IMR-90 (cell line): ENCODE results near the gene CTNNA2. TPM values are rescaled to one million over a fixed set of nuclear protein-coding genes. Genes with fewer than 3 reads are reported as not detected.

ENCODE experiments used
- ATAC-seq: fragments of 200-7000 bp; cut with Tn5 transposase; 2 replicates; pipeline ENCODE4 v1.9.1; 2020; ENCODE audit warnings: low read depth, mild to moderate bottlenecking, moderate library complexity
- BruUV-seq: library from RNA; stranded (reverse); fragments of 400-500 nt; replicated peaks from 2 replicates; lab custom pipeline; 2021; lab: Mats Ljungman, UMichigan
- CTCF ChIA-PET: fragments of 300-600 bp; formaldehyde crosslinking; extraction: SDS; loops from one replicate; lab custom pipeline; 2021; ENCODE audit warnings: antibody characterized with exemption; lab: Yijun Ruan, JAX
- POLR2A ChIA-PET: fragments of 300-600 bp; sonication (Branson Sonifier 250); formaldehyde crosslinking; loops from one replicate; lab custom pipeline; 2022; ENCODE audit warnings: antibody characterized with exemption; ENCODE audit not compliant: unreplicated experiment; lab: Charles Lee
- DNase-seq: peaks from one replicate; pipeline ENCODE4 v3.0.0; 2013
- H2AFZ ChIP-seq: replicated peaks from 2 replicates; pipeline ENCODE3; 2013; ENCODE audit warnings: low read length, mild to moderate bottlenecking; ENCODE audit not compliant: poor library complexity
- H2AK5ac ChIP-seq: 2 replicates; pipeline ENCODE4 v1.6.1; 2013; ENCODE audit warnings: low read depth, low read length, inconsistent platforms
- H2AK9ac ChIP-seq: replicated peaks from 2 replicates; pipeline ENCODE3; 2013; ENCODE audit warnings: mild to moderate bottlenecking, low read depth, low read length, moderate library complexity; ENCODE audit not compliant: poor library complexity
- H2BK120ac ChIP-seq: 2 replicates; pipeline ENCODE4 v1.6.1; 2013; ENCODE audit warnings: low read depth, low read length, inconsistent platforms
- H2BK15ac ChIP-seq: 3 replicates; pipeline ENCODE4 v1.6.1; 2013; ENCODE audit warnings: low read depth, low read length, inconsistent platforms
- H2BK20ac ChIP-seq: 2 replicates; pipeline ENCODE4 v1.6.1; 2013; ENCODE audit warnings: low read depth, mild to moderate bottlenecking, inconsistent platforms, low read length, moderate library complexity
- H2BK5ac ChIP-seq: 2 replicates; pipeline ENCODE4 v1.6.1; 2013; ENCODE audit warnings: mild to moderate bottlenecking, low read depth, low read length, inconsistent platforms; ENCODE audit not compliant: poor library complexity, severe bottlenecking
- H3K14ac ChIP-seq: replicated peaks from 2 replicates; pipeline ENCODE4 v1.6.1; 2013; ENCODE audit warnings: low read depth, low read length, inconsistent platforms
- H3K18ac ChIP-seq: 2 replicates; pipeline ENCODE4 v1.6.1; 2013; ENCODE audit warnings: low read depth, low read length, control low read depth
- H3K23ac ChIP-seq: 2 replicates; pipeline ENCODE4 v1.6.1; 2013; ENCODE audit warnings: low read depth, low read length, inconsistent platforms
- H3K27ac ChIP-seq: 2 replicates; pipeline ENCODE4 v1.5.1; 2013; ENCODE audit warnings: mild to moderate bottlenecking, control low read depth, low read length; ENCODE audit not compliant: insufficient read depth
- H3K27me3 ChIP-seq: 2 replicates; pipeline ENCODE4 v1.6.1; 2013; ENCODE audit warnings: low read length; ENCODE audit not compliant: control insufficient read depth, insufficient read depth
- H3K36me3 ChIP-seq: 2 replicates; pipeline ENCODE4 v1.6.1; 2013; ENCODE audit warnings: low read length, mixed read lengths; ENCODE audit not compliant: control insufficient read depth, insufficient read depth
- H3K4ac ChIP-seq: 2 replicates; pipeline ENCODE4 v1.6.1; 2013; ENCODE audit warnings: low read depth, low read length, inconsistent platforms
- H3K4me1 ChIP-seq: 2 replicates; pipeline ENCODE4 v1.6.1; 2013; ENCODE audit warnings: low read length, mixed read lengths; ENCODE audit not compliant: control insufficient read depth, insufficient read depth
- H3K4me2 ChIP-seq: 2 replicates; pipeline ENCODE4 v1.6.1; 2013; ENCODE audit warnings: low read depth, mild to moderate bottlenecking, control low read depth, low read length, moderate library complexity
- H3K4me3 ChIP-seq: 2 replicates; pipeline ENCODE4 v1.5.1; 2013; ENCODE audit warnings: low read depth, mild to moderate bottlenecking, control low read depth, low read length, moderate library complexity; ENCODE audit not compliant: insufficient read depth
- H3K56ac ChIP-seq: 2 replicates; pipeline ENCODE4 v1.6.1; 2013; ENCODE audit warnings: low read length, inconsistent platforms; ENCODE audit not compliant: insufficient read depth; ENCODE audit errors: extremely low read depth
- H3K79me1 ChIP-seq, 2 experiments: 2 replicates each; pipeline ENCODE4 v1.6.1; 2013; ENCODE audit warnings: low read length in 2 of 2, inconsistent platforms in 1 of 2, low read depth in 1 of 2
- H3K9ac ChIP-seq: 2 replicates; pipeline ENCODE4 v1.6.1; 2013; ENCODE audit warnings: low read depth, low read length, control low read depth
- H3K9me1 ChIP-seq: 2 replicates; pipeline ENCODE4 v1.6.1; 2013; ENCODE audit warnings: low read length, inconsistent platforms; ENCODE audit not compliant: insufficient read depth
- H3K9me3 ChIP-seq: 2 replicates; pipeline ENCODE4 v1.6.1; 2013; ENCODE audit warnings: low read length; ENCODE audit not compliant: control insufficient read depth, insufficient read depth
- H4K20me1 ChIP-seq: 2 replicates; pipeline ENCODE4 v1.6.1; 2013; ENCODE audit warnings: low read length, inconsistent platforms; ENCODE audit not compliant: insufficient read depth
- H4K5ac ChIP-seq: 2 replicates; pipeline ENCODE4 v1.6.1; 2013; ENCODE audit warnings: mild to moderate bottlenecking, low read depth, low read length, control low read depth
- H4K8ac ChIP-seq, 2 experiments: 2 replicates each; pipeline ENCODE4 v1.6.1; 2013; ENCODE audit warnings: low read depth in 2 of 2, low read length in 2 of 2, control low read depth in 1 of 2, inconsistent platforms in 1 of 2
- H4K91ac ChIP-seq: 2 replicates; pipeline ENCODE4 v1.6.1; 2013; ENCODE audit warnings: low read depth, low read length, inconsistent platforms; ENCODE audit not compliant: insufficient read depth
- CEBPB ChIP-seq: IDR thresholded peaks from 2 replicates; pipeline ENCODE4 v1.6.1; 2012; ENCODE audit warnings: low read depth, low read length, improper control_type of control experiment
- CHD1 ChIP-seq: IDR thresholded peaks from 2 replicates; pipeline ENCODE4 v1.6.1; 2012; ENCODE audit warnings: low read depth, low read length, improper control_type of control experiment
- FOS ChIP-seq: fragments of 150-350 bp; IDR thresholded peaks from 2 replicates; pipeline ENCODE4 v1.6.1; 2016; ENCODE audit warnings: low read depth, low read length
- MAFK ChIP-seq: IDR thresholded peaks from 2 replicates; pipeline ENCODE4 v1.6.1; 2012; ENCODE audit warnings: low read depth, low read length, improper control_type of control experiment
- NFE2L2 ChIP-seq: fragments of 150-350 bp; IDR thresholded peaks from 2 replicates; pipeline ENCODE4 v1.6.1; 2016; ENCODE audit warnings: low read depth, mild to moderate bottlenecking, low read length
- RAD21 ChIP-seq: IDR thresholded peaks from 2 replicates; pipeline ENCODE4 v1.6.1; 2012; ENCODE audit warnings: low read length, improper control_type of control experiment
- RCOR1 ChIP-seq: IDR thresholded peaks from 2 replicates; pipeline ENCODE4 v1.6.1; 2012; ENCODE audit warnings: mild to moderate bottlenecking, low read length, improper control_type of control experiment; ENCODE audit not compliant: insufficient replicate concordance
- USF2 ChIP-seq: fragments of 150-350 bp; IDR thresholded peaks from 2 replicates; pipeline ENCODE4 v1.6.1; 2017; ENCODE audit warnings: mild to moderate bottlenecking, antibody characterized with exemption, low read length, low read depth
- WGBS, 2 experiments: methylation state at CpG; one replicate each; pipeline versions ENCODE4 v1.1.5 to v1.1.7; 2013; ENCODE audit warnings: missing lambda C conversion rate in 2 of 2; ENCODE audit not compliant: insufficient read length in 1 of 2; ENCODE audit errors: extremely low coverage in 2 of 2; 5-methylcytosine and 5-hydroxymethylcytosine counted together
- dilution Hi-C: fragments of 300-500 bp; cut with HindIII; formaldehyde crosslinking; loops from one replicate; pipeline ENCODE4 v1.14.3; 2018; ENCODE audit warnings: low sequenced_read_pairs; ENCODE audit not compliant: unreplicated experiment
- in situ Hi-C: fragments of 300-500 bp; cut with MboI; formaldehyde crosslinking; loops from 3 replicates; pipeline ENCODE4 v1.14.3; 2019; ENCODE audit warnings: low sequenced_read_pairs, inconsistent platforms, mixed read lengths
- intact Hi-C: fragments of 100-400 bp; cut with micrococcal nuclease; formaldehyde crosslinking; loops from 2 replicates; pipeline ENCODE4 v1.10.0; 2022
- polyA plus RNA-seq, 3 experiments: library from polyadenylated mRNA; depleted of rRNA; stranded (reverse); fragments of >200 nt; gene quantifications; 2 replicates each; pipeline ENCODE4 v1.2.3, GENCODE V29; 2012; ENCODE audit warnings: low replicate concordance in 1 of 3
- total RNA-seq: library from RNA; depleted of rRNA; stranded (reverse); fragments of >200 nt; gene quantifications from 2 replicates; pipeline ENCODE4 v1.2.3, GENCODE V29; 2012
- TF ChIP-seq, protein P1 (sequence below): conservative IDR thresholded peaks from 2 replicates; pipeline ENCODE4 v1.5.1; 2012; ENCODE audit warnings: mild to moderate bottlenecking, low read depth, low read length, improper control_type of control experiment

The CTNNA2 gene
- total and polyA plus RNA-seq, 2 of the 4 experiments (the other 2 are of a cell fraction): not detected

- H4K20me1 ChIP-seq: no peaks in the 10 kb centered on the region
- no peaks in the 10 kb centered on the region; the same call in 1 of the 2 replicates for H3K9me3 ChIP-seq
- dilution Hi-C loops (no loop called here), in situ Hi-C loops (no loop called here), intact Hi-C loops (no loop called here)
- no peak overlapping the region for H3K4me2 ChIP-seq
- no peak overlapping the region for H2AK5ac ChIP-seq
- peaks cover 7% of the 10 kb centered on the region; the same call in 1 of the 2 replicates for H3K4me1 ChIP-seq
- ChIA-PET POLR2A (no interaction called here), CTCF (interaction anchor here (1.7 kb wide), 1 partner anchor 27 kb away, joined by 6 read pairs; no protein-coding TSS in a partner anchor)
- no TSS peak for BruUV-seq
- no peak overlapping the region for H2BK5ac ChIP-seq
- no peak overlapping the region for H4K5ac ChIP-seq
- H3K18ac ChIP-seq: no peak overlapping the region
- WGBS, 2 experiments: no CpG with 5 or more reads among the region's 3 CpGs
- H3K14ac ChIP-seq: no peak overlapping the region
- no peak overlapping the region for H2BK15ac ChIP-seq
- H3K56ac ChIP-seq: no peak overlapping the region
- H2BK20ac ChIP-seq: no peak overlapping the region
- no peak overlapping the region for H2AFZ ChIP-seq
- no peak overlapping the region for H4K8ac ChIP-seq
- H3K79me1 ChIP-seq: no peaks in the 10 kb centered on the region
- no peak overlapping the region for H2BK120ac ChIP-seq
- H3K36me3 ChIP-seq: no peaks in the 10 kb centered on the region
- no peak overlapping the region for H3K4ac ChIP-seq
- no peak overlapping the region for H3K27ac ChIP-seq
- ATAC-seq (no peak), DNase-seq (no peak)
- no peak overlapping the region for H3K23ac ChIP-seq
- no peak overlapping the region for H4K91ac ChIP-seq
- H3K4me3 ChIP-seq: no peak overlapping the region
- peaks cover 4% of the 10 kb centered on the region; the same call in 1 of the 2 replicates for H3K9me1 ChIP-seq
- no peak for TF ChIP-seq NFE2L2
- TF ChIP-seq USF2: no peak
- TF ChIP-seq RCOR1: no peak
- TF ChIP-seq, protein P1, sequence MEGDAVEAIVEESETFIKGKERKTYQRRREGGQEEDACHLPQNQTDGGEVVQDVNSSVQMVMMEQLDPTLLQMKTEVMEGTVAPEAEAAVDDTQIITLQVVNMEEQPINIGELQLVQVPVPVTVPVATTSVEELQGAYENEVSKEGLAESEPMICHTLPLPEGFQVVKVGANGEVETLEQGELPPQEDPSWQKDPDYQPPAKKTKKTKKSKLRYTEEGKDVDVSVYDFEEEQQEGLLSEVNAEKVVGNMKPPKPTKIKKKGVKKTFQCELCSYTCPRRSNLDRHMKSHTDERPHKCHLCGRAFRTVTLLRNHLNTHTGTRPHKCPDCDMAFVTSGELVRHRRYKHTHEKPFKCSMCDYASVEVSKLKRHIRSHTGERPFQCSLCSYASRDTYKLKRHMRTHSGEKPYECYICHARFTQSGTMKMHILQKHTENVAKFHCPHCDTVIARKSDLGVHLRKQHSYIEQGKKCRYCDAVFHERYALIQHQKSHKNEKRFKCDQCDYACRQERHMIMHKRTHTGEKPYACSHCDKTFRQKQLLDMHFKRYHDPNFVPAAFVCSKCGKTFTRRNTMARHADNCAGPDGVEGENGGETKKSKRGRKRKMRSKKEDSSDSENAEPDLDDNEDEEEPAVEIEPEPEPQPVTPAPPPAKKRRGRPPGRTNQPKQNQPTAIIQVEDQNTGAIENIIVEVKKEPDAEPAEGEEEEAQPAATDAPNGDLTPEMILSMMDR: no peak
- TF ChIP-seq RAD21: no peak
- no peak for TF ChIP-seq CEBPB
- TF ChIP-seq MAFK: no peak
- TF ChIP-seq FOS: no peak
- TF ChIP-seq CHD1: no peak
- no peak overlapping the region for H2AK9ac ChIP-seq
- H3K27me3 ChIP-seq: no peaks in the 10 kb centered on the region
- H3K9ac ChIP-seq: no peak overlapping the region
Measured at GRCh38 chr2:80113399-80113798, 600.5 kb downstream of the CTNNA2 start.
